Activated CD8-positive, alpha-beta memory T cell treated with anti-CD3 and anti-CD28 coated beads for 4 hours (primary cell): ENCODE results near the gene HSDL1.

ENCODE experiments used
- DNase-seq, 2 donors: peaks; one replicate each; pipeline ENCODE4 v3.0.0-alpha.2; 2020; ENCODE audit warnings: low read depth in 2 of 2

Gene HSDL1

DNA sequence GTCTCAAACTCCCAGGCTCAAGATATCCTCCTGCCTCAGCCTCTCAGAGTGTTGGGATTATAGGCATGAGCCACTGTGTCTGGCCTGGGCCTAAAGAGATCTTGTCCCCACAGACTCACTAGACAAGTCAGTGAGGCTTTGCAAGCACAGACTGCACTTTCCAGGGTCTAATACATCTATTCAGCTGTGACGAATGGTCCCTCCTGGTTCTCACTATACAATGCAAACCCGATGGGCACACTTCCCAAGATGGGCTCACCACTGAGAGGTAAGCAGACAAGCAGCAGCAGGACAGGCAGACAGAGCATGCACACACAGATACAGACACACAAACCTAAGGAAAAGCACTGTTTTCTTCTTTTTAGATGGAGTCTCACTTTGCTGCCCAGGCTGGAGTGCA, 37.1 kb downstream of the HSDL1 start:
- DNase-seq, result no peak

DNA sequence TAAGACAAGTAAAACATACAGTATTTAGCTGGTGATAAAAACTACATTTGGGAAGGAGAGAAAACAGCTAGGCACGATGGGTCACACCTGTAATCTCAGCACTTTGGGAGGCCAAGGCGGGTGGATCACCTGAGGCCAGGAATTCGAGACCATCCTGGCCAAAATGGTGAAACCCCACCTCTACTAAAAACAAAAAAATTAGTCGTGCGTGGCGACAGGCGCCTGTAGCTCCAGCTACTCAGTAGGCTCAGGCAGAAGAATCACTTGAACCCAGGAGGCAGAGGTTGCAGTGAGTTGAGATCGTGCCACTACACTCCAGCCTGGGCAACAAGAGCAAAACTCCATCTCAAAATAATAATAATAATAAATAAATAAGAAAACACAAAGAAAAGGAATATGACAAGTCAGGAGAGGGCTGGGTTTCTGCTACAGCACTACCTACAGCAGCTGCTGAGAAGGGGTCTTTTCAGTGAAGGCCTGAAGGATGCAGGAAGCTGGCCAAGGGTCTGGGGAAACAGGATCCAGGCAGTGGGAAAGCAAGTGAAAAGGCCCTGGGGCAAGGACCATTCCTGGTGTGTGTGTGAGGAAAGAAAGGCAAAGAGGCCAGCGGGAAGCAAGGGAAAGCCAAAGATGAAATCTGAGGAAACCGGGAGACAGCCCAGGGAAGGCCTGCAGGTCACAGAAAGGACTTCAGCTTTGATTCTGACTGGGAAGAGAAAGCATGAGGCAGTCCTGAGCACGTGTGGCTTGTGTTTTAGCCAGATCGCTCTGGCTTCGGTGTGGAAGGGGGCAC, 38.8 kb downstream of the HSDL1 start:
- no peak for DNase-seq

GRCh38 chr16:84105301-84105815, 39.6 kb downstream of the HSDL1 start:
- no peak for DNase-seq

- DNase-seq, result no peak
Observed at GRCh38 chr16:84104231-84104630, 40.7 kb downstream of the HSDL1 start.

DNA sequence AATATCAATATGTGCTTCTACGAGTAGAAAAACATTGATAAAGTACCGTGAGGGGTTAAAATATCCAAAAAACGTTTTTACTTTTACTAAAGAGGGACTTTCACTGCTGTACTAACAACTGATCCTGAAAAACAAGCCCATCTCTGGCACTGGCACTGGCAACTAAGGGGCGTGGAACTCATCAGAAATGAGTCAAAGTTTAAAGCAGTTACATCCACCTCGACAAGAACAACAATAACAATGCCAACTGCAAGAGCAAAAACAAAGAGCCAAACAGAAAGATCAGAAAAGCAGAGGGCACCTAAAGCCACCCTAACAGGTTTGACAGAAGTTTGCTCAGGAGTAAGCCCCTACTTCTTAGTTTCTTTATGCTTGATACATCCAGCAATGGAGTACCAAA, 41.3 kb downstream of the HSDL1 start:
- DNase-seq, result no peak

GRCh38 chr16:84098939-84099338, 46.0 kb downstream of the HSDL1 start:
- DNase-seq, result no peak

GRCh38 chr16:84096447-84097005, 48.5 kb downstream of the HSDL1 start:
- no peak for DNase-seq

GRCh38 chr16:84095466-84095865, 49.5 kb downstream of the HSDL1 start:
- DNase-seq, result no peak

GRCh38 chr16:84093879-84094270, 51.1 kb downstream of the HSDL1 start:
- no peak for DNase-seq

GRCh38 chr16:84093120-84093878, 51.7 kb downstream of the HSDL1 start:
- DNase-seq, result no peak

DNA sequence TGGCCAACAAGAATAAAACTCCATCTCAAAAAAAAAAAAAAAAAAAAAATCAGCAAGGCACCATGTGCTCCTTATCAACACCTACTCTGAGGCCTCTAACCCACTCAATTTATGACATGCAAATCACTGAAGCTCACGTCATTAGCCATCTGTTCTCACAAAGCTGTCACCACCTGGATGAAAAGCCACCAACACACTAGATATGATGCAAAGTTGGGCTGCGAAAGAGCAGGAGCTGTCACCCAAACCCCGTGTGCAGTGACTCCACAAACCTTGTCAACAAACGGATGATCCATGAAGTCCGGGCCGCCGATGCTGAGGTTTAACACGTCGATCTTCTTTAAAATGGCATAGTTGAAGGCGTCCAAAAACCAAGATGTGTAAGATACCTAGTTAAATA, 53.5 kb downstream of the HSDL1 start:
- DNase-seq, result no peak

DNA sequence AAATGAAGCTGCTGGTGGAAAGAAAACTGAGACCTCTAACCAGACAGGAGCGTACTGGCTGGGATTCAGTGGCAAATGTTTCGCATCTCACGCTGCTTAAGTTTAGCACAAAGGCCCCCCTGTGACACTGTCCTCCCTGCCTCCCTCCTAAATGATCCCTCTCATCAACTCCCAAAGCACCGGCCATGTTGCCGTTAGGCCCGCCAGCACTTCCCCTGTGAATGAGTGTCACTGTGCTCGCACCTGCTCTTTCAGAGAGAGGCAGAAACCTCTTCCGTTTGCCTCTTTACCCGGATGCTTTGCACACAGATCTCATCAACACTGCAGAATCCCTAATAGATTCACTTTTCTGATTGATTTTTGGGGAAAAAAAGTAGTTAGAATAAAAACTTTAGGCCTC, 54.8 kb downstream of the HSDL1 start:
- DNase-seq, result no peak

- no peak for DNase-seq
Observed at GRCh38 chr16:84088695-84089395, 56.1 kb downstream of the HSDL1 start.

DNA sequence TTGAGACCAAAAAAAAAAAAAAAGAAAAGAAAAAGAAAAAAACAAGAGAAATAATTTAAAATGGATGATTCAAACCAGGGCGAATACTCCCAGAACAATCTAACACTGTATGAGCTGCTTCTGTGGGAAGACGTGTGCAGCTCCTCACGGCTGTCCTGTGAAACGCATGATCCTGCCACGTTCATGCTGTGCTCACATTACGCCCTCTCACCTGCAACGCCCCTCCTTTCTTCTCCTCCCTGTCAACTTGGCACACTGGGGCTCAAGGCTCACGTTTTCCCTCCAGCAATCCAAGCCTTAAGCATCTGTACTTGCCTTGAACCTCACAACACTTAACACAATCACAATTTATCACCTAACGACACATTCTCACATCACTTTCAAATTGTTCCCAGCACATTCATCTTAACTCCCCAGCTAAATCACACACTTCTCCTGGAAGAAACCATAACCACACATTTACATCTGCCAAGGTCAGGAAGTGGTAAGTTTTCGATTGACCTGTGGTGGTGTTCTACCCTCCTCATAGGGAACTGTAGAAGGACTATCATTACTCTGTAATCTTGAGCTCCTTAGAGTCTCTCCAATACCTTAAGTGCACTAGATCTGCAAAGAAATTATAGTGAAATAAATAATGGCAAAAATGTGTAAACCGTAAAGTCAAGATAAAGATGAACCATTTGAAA, 57.4 kb downstream of the HSDL1 start:
- DNase-seq, result no peak

DNA sequence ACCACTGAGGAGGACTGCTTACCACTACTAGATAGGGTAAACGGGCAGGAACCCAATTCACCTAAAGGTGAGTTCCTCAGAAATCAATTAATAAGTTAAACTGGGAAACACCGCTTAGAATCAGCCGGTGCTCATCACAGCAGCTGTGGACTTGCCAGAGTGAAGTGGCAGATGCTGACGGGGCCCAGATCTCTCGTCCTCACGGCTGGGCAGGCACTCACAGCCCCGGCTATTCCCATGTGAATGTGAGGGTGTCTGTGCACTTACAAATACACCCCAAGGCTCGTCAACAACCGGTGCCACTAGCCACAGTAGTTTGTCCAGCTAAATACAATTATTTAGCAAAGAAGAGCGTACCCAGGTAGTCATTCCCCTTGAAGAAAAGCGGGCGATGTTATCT, 58.0 kb downstream of the HSDL1 start:
- no peak for DNase-seq

DNA sequence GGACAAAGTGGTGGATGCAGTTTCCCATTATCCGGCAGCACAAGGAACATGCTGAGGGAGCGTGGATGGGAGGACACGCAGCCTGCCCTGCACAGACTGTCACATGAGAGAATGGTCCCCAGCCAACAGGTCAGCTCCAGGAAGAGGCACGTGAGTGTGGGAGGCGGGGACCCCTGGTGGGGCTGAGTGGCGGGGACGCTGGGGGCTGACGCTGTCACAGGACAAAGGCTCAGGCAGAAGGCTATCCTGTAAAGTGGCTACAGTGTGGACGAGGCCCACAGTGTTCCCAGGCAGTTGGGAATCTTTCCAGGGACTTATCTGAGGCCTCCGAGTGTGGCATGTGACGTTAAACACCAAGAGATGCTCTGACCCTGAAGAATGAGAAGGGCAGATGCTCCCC, 58.6 kb downstream of the HSDL1 start:
- DNase-seq, result no peak

GRCh38 chr16:84085773-84086172, 59.2 kb downstream of the HSDL1 start:
- DNase-seq, result no peak

GRCh38 chr16:84085271-84085667, 59.7 kb downstream of the HSDL1 start:
- no peak for DNase-seq

GRCh38 chr16:84084570-84085270, 60.3 kb downstream of the HSDL1 start:
- peak; percentile 32 to 44 for DNase-seq

DNA sequence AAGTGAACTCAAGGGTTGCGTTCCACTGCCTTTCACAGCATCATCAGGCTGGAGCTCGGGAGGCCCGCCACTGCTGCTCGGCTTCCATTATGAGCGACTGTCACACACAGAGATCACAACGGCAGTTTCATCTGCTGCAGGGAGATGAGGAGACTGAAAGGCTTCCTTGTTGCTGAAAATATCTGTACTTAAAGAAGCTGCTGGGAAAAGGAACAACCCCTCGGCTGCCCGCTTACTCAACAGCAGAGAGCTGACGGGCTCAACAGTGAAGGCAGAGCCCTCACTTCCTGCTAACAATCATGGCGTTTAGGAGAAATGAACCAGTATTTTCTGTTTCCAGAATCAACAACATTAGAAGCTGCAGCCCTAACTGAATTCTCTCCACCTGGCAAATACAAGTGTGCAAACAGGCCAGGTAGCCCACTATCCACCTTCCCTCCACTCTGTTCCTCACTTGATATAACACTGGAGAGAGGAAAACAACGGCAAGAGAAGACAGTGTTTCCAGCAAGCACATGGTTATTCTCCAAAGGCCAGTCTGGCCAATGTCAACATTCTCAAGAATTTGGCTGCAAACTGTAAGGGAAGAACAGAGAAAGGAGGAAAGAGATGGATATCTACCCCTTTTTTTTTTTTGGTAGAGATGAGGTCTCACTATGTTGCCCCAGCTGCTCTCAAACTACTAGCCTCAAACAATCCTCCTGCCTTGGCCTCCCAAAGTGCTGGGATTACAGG, 62.0 kb downstream of the HSDL1 start:
- DNase-seq, result no peak
